T-helper 1 cell (primary cell): ENCODE results near the gene ETV5.
"Not testable (repeated sequence)": the region's sequence is repeated elsewhere in the genome, so short reads cannot be mapped to it uniquely, and the experiment has no call there.

Experiments used
- DNase-seq, 5 donors: peaks; one replicate each; pipeline ENCODE4 v3.0.0-alpha.2; 2012 to 2020

ETV5 gene

DNA sequence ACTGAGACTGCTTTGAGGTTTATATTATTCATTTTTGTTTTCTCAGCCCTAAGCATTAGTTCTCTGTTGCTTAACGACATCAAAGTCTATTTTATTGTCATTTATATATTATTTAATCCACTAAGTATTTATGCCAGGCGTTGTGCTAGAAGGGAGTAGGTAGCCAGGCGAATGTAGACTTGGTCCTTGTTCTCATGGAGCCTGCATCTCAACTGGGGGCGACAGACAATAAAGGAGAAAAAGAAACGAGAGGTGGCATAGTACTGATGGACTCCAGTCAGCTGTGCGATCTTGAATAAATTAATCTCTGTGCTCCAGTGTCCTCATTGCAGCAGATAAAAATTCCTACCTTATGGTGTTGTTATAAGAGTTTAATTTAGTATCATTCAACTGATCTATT is 49.7 kb downstream of the ETV5 start:
- no peak for DNase-seq

- DNase-seq = no peak
These were observed 50.7 kb downstream of the ETV5 start for GRCh38 chr3:186058225-186058624.

DNA sequence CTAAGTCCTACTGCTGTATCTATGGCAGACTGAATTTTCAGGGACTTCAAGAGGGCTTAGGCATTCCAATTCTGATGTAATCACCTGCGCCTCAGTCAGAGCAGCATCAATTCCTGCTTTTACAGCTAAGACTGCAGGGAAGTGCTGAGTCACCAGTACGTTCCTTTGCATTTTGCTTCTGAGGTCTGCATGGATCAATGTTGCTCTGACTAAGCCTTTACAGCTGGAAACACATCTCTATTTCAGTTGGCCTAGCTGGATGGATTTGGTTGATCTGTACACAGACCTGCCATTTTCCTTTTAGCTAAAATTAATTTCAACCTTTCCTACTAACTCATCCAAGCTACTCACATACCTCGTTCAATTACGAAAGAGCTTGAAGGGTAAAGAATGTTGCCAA is 51.3 kb downstream of the ETV5 start:
- DNase-seq = no peak

DNA sequence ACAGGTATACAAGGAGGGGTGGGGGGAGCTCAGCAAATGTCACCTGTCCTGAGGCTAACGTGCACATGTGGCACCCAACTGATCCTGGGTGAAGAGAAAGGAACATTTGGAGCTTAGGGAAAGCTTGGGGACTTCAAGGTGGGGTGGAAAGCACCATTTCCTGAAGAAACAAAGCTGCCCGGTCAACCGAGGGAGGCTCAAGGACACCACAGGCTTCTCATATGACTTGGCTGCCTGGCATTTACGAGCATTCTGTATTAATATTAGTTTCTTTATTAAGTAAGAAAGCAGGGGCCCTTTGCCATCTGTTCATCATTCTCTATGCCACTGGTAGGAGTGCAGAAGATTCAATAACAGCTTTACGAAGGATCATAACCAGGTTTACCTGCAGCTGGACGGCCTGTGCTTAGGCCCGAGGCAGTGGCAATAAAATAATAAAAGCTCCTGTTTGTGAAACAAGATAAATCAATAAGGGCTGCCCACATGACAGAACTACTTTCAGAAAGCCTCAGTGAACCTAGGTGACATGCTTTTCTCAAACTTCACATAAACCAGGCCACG is 54.0 kb downstream of the ETV5 start:
- DNase-seq = no peak

GRCh38 chr3:186053954-186054791 is 54.7 kb downstream of the ETV5 start:
- DNase-seq = no peak

DNA sequence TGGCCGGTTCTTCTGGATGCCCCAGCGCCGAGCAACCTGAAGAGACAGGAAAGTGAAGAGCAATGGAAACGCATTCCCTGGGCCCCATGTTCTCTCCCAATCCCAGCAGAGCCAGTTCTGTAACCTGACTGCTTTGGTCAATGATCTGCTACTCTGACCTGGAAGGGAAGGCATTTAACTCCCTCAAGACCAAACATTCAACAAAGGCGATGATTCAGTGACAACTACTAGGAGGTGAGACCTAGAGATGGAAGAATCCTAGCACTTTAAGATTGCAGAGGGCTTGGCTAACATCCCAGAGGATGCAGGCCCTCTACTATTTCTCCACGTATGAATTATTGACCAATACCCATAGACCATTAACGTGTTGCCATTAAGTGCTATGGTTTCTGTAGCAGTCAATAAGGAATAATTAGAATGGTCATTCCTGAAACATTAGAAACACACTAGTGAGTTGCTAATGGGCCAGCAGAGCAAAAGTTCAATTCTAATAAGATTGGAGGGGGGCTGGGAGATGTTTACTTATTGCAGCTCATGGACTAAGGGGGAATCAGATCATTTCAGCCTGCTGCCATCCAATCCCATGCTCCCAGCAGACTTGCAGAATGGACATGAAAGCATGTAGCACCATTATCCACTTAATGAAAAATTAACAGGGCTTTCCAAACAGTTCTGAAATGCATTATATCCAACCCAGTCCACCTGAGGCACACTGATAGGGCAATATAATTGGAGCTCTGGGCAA is 56.6 kb downstream of the ETV5 start:
- DNase-seq = no peak

DNA sequence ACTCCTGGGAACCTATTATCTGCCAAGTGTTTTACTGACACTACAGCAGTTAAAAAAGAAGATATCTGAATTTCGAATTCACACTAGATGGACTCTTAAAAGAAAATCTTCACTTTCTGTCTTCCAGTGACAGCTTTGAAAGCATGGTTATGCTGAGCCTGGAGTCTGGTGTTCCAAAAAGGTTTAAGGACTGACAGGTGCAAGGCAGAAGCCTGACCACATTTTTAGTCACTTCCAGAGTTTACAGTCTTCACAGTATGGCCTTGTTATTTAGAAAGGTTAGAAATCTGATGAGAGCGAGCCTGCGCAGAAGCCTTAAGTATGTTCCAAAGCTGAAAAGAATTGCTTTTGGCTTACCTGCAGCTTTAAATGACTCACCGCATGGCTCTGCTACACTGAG is 59.9 kb downstream of the ETV5 start:
- DNase-seq = no peak

DNA sequence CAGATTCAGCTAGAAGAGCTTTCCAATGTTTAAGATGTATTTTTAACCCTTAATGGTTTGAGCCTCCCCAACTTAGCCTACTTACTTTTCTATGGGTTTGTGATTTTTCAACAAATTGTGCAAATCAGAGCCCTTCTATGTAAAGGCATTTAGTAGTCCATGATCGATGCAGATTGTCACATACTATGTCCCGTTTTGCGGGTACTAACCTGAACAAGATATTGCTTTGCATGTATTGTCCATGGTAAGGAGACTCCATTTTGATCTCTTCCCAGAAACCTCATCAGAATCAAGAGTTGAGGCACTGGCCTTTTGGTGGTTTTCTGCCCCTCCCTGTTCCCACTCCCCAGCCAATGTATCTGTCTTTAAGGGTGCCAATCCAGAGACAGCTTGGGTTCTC is 60.8 kb downstream of the ETV5 start:
- DNase-seq = no peak

GRCh38 chr3:186046838-186047237 is 62.1 kb downstream of the ETV5 start:
- no peak for DNase-seq

DNA sequence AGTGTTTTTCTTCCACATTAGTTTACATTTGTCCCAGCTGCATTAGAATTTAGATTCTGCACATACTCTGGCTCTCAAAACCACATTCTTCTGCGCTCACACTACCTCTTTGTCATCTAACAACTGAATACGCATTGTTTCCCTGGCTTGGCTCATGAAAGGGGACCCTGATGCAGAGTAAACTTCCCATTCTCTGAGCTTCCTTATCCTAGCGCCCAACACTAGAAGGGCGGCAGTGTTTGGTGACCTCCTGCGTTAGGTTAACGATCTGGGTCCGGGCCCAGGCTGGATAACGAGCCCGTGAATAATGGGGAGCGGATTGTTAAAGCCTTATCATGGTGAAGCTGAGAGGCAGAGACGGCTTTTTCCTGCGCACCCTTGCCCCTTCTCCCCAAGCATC is 63.9 kb downstream of the ETV5 start:
- DNase-seq = no peak

GRCh38 chr3:186044427-186044826 is 64.5 kb downstream of the ETV5 start:
- no peak for DNase-seq

DNA sequence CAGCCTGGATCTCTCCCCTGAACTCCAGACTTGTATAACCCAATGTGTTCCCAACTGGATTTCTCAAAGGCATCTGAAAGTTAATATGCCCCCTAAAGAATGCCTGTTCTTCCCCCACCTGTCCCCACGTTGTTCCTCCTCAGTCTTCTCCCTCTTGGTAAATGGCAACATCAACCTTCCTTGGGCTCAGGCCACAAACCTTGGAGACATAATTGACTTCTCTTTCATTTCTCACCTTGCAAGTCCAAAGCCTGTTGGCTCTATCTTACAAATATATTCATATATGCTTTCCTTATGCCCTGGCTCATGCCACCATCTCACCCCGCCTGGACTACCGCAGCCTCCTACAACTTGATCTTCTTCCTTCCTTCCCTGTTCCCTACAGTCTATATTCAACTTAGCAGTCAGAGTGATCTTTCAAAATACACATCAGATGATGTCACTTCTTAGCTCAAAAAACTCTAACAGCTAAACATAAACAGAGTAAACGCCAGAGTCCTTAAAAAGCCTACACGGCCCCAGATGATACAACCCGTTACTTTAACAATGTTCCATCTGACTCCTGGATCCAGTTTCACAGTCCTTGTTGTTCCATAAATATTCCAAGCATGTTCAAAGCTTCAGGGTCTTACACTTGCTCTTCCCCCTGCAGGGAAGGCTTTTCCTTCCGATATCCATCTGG is 66.2 kb downstream of the ETV5 start:
- DNase-seq = no peak

- no peak for DNase-seq
These were observed 66.9 kb downstream of the ETV5 start for GRCh38 chr3:186042036-186042435.

- no peak for DNase-seq
These were observed 70.5 kb downstream of the ETV5 start for GRCh38 chr3:186038360-186038759.

GRCh38 chr3:186035277-186035676 is 73.6 kb downstream of the ETV5 start:
- no peak for DNase-seq

DNA sequence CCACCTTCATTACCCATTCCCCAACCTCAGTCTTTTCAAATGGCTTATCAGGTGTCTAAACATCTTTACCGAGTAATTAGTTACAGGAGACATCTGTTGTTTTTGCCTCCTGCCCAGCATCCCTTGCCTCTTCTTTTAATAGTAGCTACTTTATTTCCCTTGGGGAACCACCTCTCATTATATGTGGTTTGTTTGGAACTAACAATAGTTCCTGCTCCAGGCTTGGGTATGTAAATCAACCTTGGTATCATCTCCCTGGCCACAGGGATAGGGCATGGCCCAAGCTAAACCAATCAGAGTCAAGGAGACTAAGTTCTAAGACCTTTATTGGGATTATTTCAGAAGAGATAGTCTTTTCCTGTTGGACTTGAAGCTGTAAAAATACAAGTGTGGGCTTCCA is 76.6 kb downstream of the ETV5 start:
- DNase-seq = no peak

GRCh38 chr3:186025993-186026392 is 82.9 kb downstream of the ETV5 start:
- DNase-seq = not testable (repeated sequence)

- peak in 1 of 5 donors; percentile 10 for DNase-seq
These were observed 83.7 kb downstream of the ETV5 start for GRCh38 chr3:186025161-186025560.

DNA sequence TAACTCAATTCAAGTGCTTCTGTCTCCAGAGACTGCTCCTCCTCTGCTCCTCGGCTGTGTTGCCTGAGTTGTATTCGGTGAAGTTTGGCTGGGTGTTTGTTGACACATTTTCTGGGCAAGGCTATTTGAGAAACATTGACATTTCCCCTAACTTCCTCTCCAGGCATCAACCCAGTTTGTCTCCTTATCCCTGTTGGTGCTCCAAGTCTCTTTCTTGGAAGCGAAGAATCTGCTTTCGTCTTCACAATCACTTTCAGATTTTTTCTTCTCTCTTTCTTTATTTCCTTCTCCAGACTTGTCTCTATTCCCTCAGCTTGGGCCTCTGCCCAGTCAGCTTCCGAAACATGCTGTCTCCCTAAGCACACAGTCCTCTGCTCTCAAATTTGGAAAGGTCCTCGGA is 84.7 kb downstream of the ETV5 start:
- DNase-seq = no peak

GRCh38 chr3:186022931-186023330 is 86.0 kb downstream of the ETV5 start:
- no peak for DNase-seq

- no peak for DNase-seq
These were observed 87.1 kb downstream of the ETV5 start for GRCh38 chr3:186021673-186022362.

DNA sequence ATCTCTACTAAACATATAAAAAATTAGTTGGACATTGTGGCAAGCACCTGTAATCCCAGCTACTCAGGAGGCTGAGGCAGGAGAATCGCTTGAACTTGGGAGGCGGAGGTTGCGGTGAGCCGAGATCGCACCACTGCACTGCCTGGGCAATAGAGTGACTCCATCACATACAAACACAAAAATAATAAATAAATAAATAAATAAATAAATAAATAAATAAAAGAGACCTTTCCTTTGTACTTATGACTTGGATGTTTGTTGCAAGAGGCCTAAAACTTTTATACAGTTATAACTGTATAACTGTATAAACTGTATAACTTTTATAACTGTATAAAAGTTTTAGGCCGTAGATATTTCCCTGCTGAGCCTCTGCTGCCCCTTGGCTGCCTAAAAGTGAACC is 87.6 kb downstream of the ETV5 start:
- not testable (repeated sequence) for DNase-seq

DNA sequence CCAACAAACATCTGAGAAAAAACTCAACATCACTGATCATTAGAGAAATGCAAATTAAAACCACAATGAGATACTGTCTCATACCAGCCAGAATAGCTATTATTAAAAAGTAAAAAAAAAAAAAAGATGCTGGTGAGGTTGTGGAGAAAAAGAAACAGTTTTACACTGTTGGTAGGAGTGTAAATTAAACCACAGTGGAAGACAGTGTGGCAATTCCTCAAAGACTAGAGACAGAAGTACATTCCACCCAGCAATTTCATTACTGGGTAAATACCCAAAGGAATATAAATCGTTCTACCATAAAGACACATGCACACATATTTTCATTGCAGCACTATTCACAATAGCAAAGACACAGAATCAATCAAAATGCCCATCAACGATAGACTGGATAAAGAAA is 89.6 kb downstream of the ETV5 start:
- DNase-seq = not testable (repeated sequence)
